ENCODE measurements around the gene RTTN.

Gene RTTN

DNA sequence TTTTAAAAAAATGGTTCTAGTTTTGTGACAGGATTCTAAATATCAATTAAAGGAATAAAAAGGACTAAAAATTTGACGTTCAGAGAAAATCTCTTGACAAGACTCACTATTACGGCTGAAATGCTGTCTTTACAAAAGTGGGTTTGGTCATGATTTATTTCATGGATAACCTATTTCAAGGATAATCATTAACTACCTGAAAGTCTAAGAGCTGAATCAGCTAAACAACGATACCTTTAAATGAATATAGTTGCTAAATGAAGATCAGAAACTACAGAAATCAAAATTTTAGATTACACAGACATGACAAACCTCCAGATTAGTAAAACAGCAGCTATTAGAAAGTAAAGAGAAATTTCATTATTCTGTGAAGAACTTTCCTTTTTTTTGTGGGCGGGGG lies 35.7 kb downstream of the RTTN start:
- H3K27ac ChIP-seq = no peak overlapping the region
- no peak for TF ChIP-seq Cebpa-rat (IDR thresholded peaks at IDR 0.05)
- no peaks in the 10 kb centered on the region for H3K27me3 ChIP-seq
- peaks cover under 1 to 59% (median 36%) of the 10 kb centered on the region in 11 experiments; a peak in 18 of 22 replicates for H3K36me3 ChIP-seq
- no peak overlapping the region for H3K4me3 ChIP-seq
- peaks cover 0 to 7% (median 0%) of the 10 kb centered on the region in 10 experiments; a peak in 2 of 20 replicates for H3K4me1 ChIP-seq
- no peaks in the 10 kb centered on the region for H4K20me1 ChIP-seq
- H3K4me2 ChIP-seq = no peak overlapping the region
- no peaks in the 10 kb centered on the region for H3K9me3 ChIP-seq (replicated peaks in 1 of 11)
- no peak overlapping the region for H3K9ac ChIP-seq

DNA sequence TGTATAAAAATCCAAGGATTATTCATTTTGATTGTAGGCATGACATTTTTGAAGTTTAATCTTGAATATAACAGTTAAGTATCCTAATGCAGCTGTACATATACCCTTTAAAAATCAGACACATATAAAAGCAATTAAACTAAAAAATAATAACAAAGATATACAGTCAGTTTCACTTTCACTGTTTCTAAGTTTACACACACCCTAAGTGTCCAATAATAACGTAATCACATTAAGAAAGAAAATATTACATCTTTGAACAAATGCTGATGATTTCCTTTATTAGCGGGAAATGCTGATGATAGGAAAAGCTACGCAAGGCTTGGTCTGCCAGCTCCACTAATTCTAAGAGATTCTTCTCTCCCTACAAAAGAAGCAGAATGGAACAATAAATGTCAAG lies 38.8 kb downstream of the RTTN start:
- Histone ChIP-seq H3K27ac (no peak overlapping the region), H3K4me1 (peaks cover 0 to 7% (median 0%) of the 10 kb centered on the region in 10 experiments; a peak in 2 of 20 replicates), H3K9ac (no peak overlapping the region), H3K4me2 (no peak overlapping the region), H4K20me1 (no peaks in the 10 kb centered on the region), H3K36me3 (peaks cover 29 to 79% (median 61%) of the 10 kb centered on the region in 11 experiments), H3K9me3 (replicated peaks in 1 of 11) (peaks cover 9 to 19% (median 11%) of the 10 kb centered on the region in 11 experiments), H3K4me3 (no peak overlapping the region), H3K27me3 (no peaks in the 10 kb centered on the region)
- TF ChIP-seq Cebpa-rat (IDR thresholded peaks at IDR 0.05) = no peak

DNA sequence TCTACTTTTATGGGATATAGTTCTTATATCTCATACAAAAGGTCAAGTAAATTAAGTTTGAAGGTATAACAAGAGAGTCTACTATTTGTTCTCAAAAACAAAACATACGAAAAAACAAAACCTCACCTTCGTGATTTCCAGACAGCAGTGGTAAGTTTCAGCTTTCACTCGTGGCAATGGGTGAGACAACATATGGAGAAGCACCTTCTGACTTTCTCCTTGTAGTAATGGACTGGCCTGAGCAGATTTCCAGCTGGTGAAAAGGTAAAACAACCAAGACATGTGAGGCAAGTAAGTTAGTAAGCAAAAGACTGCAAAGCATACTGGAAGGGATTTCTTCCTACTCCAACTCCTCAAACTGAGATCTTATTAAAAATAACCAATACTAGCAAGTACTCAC lies 39.6 kb downstream of the RTTN start:
- no peaks in the 10 kb centered on the region for H3K27me3 ChIP-seq
- H3K9me3 ChIP-seq (replicated peaks in 1 of 11) = peaks cover 9 to 26% (median 14%) of the 10 kb centered on the region in 11 experiments
- H3K4me1 ChIP-seq = peaks cover 0 to 7% (median 0%) of the 10 kb centered on the region in 10 experiments; a peak in 2 of 20 replicates
- H3K9ac ChIP-seq = no peak overlapping the region
- no peaks in the 10 kb centered on the region for H4K20me1 ChIP-seq
- TF ChIP-seq Cebpa-rat (IDR thresholded peaks at IDR 0.05) = no peak
- no peak overlapping the region for H3K4me2 ChIP-seq
- no peak overlapping the region for H3K27ac ChIP-seq
- no peak overlapping the region for H3K4me3 ChIP-seq
- peaks cover 36 to 79% (median 61%) of the 10 kb centered on the region in 11 experiments for H3K36me3 ChIP-seq

DNA sequence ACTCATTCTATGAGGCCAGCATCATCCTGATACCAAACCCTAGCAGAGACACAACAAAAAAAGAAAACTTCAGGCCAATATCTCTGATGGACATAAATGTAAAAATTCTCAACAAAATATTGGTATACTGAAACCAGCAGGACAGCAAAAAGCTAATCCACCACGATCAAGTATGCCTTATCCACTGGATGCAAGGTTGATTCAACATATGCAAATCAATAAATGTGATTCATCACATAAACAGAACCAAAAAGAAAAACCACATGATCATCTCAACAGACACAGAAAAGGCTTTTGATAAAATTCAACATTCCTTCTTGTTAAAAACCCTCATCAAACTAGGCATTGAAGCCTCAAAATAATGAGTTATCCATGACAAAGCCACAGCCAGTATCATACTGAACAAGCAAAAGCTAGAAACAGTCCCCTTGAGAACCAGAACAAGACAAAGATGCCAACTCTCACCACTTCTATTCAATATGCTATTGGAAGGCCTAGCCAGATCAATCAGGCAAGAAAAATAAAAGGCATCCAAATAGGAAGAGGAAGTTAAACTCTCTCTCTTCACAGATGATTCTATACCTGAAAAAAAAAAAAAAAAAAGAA lies 45.3 kb downstream of the RTTN start:
- H3K4me2 ChIP-seq = no peak overlapping the region
- H3K27me3 ChIP-seq = no peaks in the 10 kb centered on the region
- H3K9ac ChIP-seq = no peak overlapping the region
- H3K9me3 ChIP-seq (replicated peaks in 1 of 11) = peaks cover 9 to 32% (median 17%) of the 10 kb centered on the region in 11 experiments
- H3K4me3 ChIP-seq = no peak overlapping the region
- H4K20me1 ChIP-seq = no peaks in the 10 kb centered on the region
- no peaks in the 10 kb centered on the region for H3K4me1 ChIP-seq
- peaks cover 54 to 100% (median 90%) of the 10 kb centered on the region in 11 experiments for H3K36me3 ChIP-seq
- H3K27ac ChIP-seq = no peak overlapping the region
- no peak for TF ChIP-seq Cebpa-rat (IDR thresholded peaks at IDR 0.05)

DNA sequence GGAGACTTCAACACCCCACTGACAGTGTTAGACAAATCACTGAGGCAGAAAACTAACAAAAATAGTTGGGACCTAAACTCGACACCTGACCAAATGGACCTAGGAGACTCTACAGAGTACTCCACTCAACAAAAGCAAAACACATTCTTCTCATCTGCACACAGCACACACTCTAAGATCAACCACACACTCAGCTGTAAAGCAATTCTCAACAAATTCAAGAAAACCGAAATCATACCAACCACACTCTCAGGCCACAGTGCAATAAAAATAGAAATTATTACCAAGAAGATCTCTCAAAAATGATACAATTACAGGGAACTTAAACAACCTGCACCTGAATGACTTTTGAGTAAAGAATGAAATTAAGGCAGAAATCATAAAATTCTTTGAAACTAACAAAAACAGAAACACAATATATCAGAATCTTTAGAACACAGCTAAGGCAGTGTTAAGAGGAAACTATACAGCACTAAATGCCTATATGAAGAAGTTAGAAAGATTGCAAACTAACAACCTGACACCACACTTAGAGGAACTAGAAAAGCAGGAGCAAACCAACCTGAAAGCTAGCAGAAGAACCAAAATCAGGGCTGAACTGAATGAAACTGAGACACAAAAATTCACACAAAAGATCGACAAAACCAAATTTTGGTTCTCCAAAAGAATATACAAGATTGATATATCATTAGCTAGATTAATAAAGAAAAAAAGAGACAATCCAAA lies 46.3 kb downstream of the RTTN start:
- Histone ChIP-seq H3K9me3 (replicated peaks in 1 of 11) (peaks cover 9 to 32% (median 17%) of the 10 kb centered on the region in 11 experiments), H3K27me3 (no peaks in the 10 kb centered on the region), H3K9ac (no peak overlapping the region), H4K20me1 (no peaks in the 10 kb centered on the region), H3K4me1 (no peaks in the 10 kb centered on the region), H3K4me3 (no peak overlapping the region), H3K4me2 (no peak overlapping the region), H3K27ac (no peak overlapping the region), H3K36me3 (peaks cover 57 to 99% (median 87%) of the 10 kb centered on the region in 11 experiments)
- TF ChIP-seq Cebpa-rat (IDR thresholded peaks at IDR 0.05) = no peak

DNA sequence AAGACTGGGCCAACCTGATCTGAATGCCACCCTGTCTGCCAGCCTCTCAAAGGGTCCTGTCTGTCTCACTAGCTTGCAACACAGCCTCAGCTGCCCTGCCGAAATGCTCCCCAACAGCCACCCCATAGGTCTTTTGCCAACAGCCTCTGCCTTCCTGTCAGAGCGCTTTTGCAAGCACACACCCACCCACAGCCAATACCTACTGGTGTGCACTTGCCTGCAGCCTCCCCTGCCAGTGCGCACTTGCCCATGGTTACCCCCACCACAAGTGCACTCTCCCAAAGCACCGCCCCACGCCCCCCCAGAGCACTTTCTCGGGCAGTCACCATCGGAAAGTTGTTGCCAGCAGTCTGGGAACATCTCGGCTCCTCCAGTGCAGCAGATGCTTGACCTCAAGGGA lies 48.6 kb downstream of the RTTN start:
- Histone ChIP-seq H3K4me2 (no peak overlapping the region), H3K9me3 (replicated peaks in 1 of 11) (peaks cover 1 to 18% (median 8%) of the 10 kb centered on the region in 11 experiments; a peak in 20 of 22 replicates), H3K27me3 (no peaks in the 10 kb centered on the region), H3K27ac (no peak overlapping the region), H3K36me3 (peaks cover 38 to 77% (median 69%) of the 10 kb centered on the region in 11 experiments), H3K4me3 (no peak overlapping the region), H4K20me1 (no peaks in the 10 kb centered on the region), H3K9ac (no peak overlapping the region), H3K4me1 (no peaks in the 10 kb centered on the region)
- no peak for TF ChIP-seq Cebpa-rat (IDR thresholded peaks at IDR 0.05)

DNA sequence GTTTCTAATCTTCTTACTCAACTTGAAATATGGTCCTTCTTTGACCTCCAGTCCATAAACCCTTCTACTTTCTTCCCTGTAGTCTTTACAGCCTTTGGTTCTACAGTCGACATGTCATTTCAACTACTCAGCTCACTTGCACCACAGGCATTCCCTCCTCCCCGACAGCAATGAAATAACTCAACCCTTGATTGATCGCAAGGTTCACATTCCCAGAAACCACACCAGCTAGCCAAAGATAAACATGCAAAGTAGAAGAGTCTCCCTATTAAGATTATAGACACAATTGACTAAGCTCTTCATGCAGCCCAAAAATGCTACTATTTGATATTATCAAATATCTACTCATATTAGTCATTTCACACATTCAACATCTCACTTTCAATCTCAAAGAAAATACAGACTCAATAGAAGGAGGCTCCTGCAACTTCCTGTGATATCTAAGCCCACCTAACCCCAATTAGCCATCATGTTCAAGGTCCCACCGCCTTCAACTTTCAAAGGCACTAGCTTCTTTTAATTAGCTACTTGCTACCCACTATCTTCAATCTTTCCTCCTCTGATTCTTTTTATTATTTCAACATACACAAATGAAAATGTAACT lies 50.8 kb downstream of the RTTN start:
- TF ChIP-seq Cebpa-rat (IDR thresholded peaks at IDR 0.05) = no peak
- Histone ChIP-seq H3K4me1 (no peaks in the 10 kb centered on the region), H3K27me3 (no peaks in the 10 kb centered on the region), H3K4me3 (no peak overlapping the region), H3K4me2 (no peak overlapping the region), H3K9me3 (replicated peaks in 1 of 11) (peaks cover 0 to 5% (median 0%) of the 10 kb centered on the region in 11 experiments; a peak in 4 of 22 replicates), H4K20me1 (no peaks in the 10 kb centered on the region), H3K9ac (no peak overlapping the region), H3K27ac (no peak overlapping the region), H3K36me3 (peaks cover 22 to 64% (median 58%) of the 10 kb centered on the region in 11 experiments)

DNA sequence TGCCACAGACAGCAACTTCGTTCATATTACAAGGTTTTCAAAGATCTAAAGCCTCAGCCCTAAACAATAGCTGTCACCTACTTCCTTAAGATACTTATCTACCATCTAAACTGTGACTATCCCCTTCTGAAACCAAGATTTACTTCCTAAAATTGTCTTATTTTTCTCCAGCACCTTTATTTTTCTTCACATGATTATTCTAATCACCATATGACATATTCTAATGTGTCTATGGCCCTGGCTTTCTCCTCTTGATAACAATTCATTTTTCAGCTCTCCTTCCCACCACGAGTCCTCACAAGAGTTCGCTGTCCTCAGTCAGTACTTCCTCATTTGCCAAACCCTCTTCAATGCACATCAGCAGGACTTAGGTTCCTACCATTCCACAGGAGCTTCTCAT lies 53.9 kb downstream of the RTTN start:
- H3K9ac ChIP-seq = no peak overlapping the region
- no peaks in the 10 kb centered on the region for H3K4me1 ChIP-seq
- no peak overlapping the region for H3K4me2 ChIP-seq
- 0 out of 22 replicates have a peak, but pooled peaks cover 0 to under 1% (median 0%) of the 10 kb centered on the region in 11 experiments for H4K20me1 ChIP-seq
- H3K27ac ChIP-seq = no peak overlapping the region
- H3K9me3 ChIP-seq (replicated peaks in 1 of 11) = no peaks in the 10 kb centered on the region
- no peaks in the 10 kb centered on the region for H3K27me3 ChIP-seq
- TF ChIP-seq Cebpa-rat (IDR thresholded peaks at IDR 0.05) = no peak
- peaks cover 31 to 64% (median 59%) of the 10 kb centered on the region in 11 experiments for H3K36me3 ChIP-seq
- H3K4me3 ChIP-seq = no peak overlapping the region

DNA sequence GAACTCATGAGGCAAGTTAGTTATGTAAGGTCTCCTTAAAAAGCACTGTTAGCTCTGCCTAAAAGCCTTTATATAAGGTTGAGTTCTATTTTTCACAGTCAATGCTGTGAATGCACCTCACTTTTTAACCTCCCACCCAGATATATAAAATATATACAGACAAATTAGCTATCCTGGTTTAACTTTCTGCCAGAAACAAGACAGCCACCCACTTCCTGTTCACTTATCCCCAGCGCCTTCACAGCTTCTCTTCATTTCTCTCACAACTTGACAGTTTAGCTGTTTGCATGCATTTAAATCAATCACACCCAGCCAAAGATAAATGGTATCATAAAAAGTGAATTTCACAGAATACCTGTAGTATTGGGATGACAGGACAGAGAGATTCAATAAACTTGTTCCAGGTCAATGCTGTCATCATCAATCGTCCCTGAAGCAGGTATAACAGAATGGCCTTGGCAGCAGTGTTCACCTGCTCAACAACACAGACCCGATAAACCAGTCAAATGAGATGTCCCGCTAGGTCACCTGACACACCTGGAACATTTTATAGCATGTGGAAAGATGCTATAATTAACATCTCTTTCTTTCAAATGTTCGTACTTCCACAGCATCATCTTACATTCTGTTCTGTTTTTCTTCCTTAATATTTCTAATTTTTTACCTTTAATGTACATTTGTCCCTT lies 55.7 kb downstream of the RTTN start:
- Histone ChIP-seq H3K27ac (no peak overlapping the region), H3K4me1 (no peaks in the 10 kb centered on the region), H3K9ac (no peak overlapping the region), H3K9me3 (replicated peaks in 1 of 11) (no peaks in the 10 kb centered on the region), H3K36me3 (peaks cover 45 to 66% (median 61%) of the 10 kb centered on the region in 11 experiments), H4K20me1 (0 out of 22 replicates have a peak, but pooled peaks cover 0 to 6% (median 0%) of the 10 kb centered on the region in 11 experiments), H3K27me3 (no peaks in the 10 kb centered on the region), H3K4me2 (no peak overlapping the region), H3K4me3 (no peak overlapping the region)
- TF ChIP-seq Cebpa-rat (IDR thresholded peaks at IDR 0.05) = no peak
